ENCODE data around the gene GRK1. TPM values are rescaled to one million over a fixed set of nuclear protein-coding genes. Genes with fewer than 3 reads are reported as not detected.
"Not testable (repeated sequence)": the region's sequence is repeated elsewhere in the genome, so short reads cannot be mapped to it uniquely, and the experiment has no call there.

Gene GRK1
- total and polyA plus RNA-seq, 2 donors = 0.11 to 0.14 TPM

DNA sequence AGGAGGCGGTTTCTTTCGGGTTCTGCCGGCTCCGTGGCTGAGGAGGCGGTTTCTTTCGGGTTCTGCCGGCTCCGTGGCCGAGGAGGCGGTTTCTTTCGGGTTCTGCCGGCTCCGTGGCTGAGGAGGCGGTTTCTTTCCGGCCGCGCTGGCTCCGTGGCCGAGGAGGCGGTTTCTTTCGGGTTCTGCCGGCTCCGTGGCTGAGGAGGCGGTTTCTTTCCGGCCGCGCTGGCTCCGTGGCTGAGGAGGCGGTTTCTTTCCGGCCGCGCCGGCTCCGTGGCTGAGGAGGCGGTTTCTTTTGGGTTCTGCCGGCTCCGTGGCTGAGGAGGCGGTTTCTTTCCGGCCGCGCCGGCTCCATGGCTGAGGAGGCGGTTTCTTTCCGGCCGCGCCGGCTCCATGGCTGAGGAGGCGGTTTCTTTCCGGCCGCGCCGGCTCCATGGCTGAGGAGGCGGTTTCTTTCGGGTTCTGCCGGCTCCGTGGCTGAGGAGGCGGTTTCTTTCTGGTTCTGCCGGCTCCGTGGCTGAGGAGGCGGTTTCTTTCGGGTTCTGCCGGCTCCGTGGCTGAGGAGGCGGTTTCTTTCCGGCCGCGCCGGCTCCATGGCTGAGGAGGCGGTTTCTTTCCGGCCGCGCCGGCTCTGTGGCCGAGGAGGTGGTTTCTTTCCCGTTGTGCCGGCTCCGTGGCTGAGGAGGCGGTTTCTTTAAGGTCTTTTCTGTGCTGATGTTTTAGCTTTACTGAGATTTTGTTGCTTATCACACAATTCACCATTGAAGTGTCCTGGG, 85.4 kb downstream of the GRK1 start:
- not testable (repeated sequence) for DNase-seq (ENCODE audit: low read depth in 6 of 9, low spot score in 9 of 9); H3K4me3 ChIP-seq (ENCODE audit: low read length in 2 of 2); H3K36me3 ChIP-seq (ENCODE audit: control insufficient read depth in 2 of 2, insufficient read depth in 2 of 2, low read length in 1 of 2); H3K4me1 ChIP-seq (ENCODE audit: control insufficient read depth in 2 of 2, insufficient read depth in 2 of 2, low read length in 2 of 2); H3K9me3 ChIP-seq (ENCODE audit: control insufficient read depth in 2 of 2, insufficient read depth in 1 of 2, low read length in 1 of 2); H3K27ac ChIP-seq (ENCODE audit: low read depth in 1 of 2, low read length in 1 of 2)
- peaks cover 0 to 25% of the 10 kb centered on the region in 2 donors for H3K27me3 ChIP-seq (ENCODE audit: control insufficient read depth in 2 of 2, insufficient read depth in 1 of 2, low read length in 1 of 2)
- WGBS = 97% methylated on average over 78 of the region's 78 CpGs

GRCh38 chr13:113753171-113753570, 86.2 kb downstream of the GRK1 start:
- no peak for DNase-seq (ENCODE audit: low read depth in 6 of 9, low spot score in 9 of 9)
- Histone ChIP-seq H3K4me3 (ENCODE audit: low read length in 2 of 2) (no peak overlapping the region), H3K9me3 (ENCODE audit: control insufficient read depth in 2 of 2, insufficient read depth in 1 of 2, low read length in 1 of 2) (peaks cover 0 to 5% of the 10 kb centered on the region in 2 donors), H3K27me3 (ENCODE audit: control insufficient read depth in 2 of 2, insufficient read depth in 1 of 2, low read length in 1 of 2) (peaks cover 2 to 32% of the 10 kb centered on the region in 2 donors), H3K36me3 (ENCODE audit: control insufficient read depth in 2 of 2, insufficient read depth in 2 of 2, low read length in 1 of 2) (no peaks in the 10 kb centered on the region), H3K27ac (ENCODE audit: low read depth in 1 of 2, low read length in 1 of 2) (no peak overlapping the region), H3K4me1 (ENCODE audit: control insufficient read depth in 2 of 2, insufficient read depth in 2 of 2, low read length in 2 of 2) (peaks cover 0 to under 1% of the 10 kb centered on the region in 2 donors)
- 85% methylated on average over 11 of the region's 11 CpGs for whole genome bisulfite sequencing

- WGBS = 80% methylated on average over 7 of the region's 7 CpGs
- DNase-seq (ENCODE audit: low read depth in 6 of 9, low spot score in 9 of 9) = no peak
Observed at GRCh38 chr13:113754242-113754641, 87.2 kb downstream of the GRK1 start.

GRCh38 chr13:113754691-113755090, 87.7 kb downstream of the GRK1 start:
- H3K4me1 ChIP-seq (ENCODE audit: control insufficient read depth in 2 of 2, insufficient read depth in 2 of 2, low read length in 2 of 2) = peaks cover 3 to 12% of the 10 kb centered on the region in 2 donors
- peaks cover 4 to 46% of the 10 kb centered on the region in 2 donors for H3K27me3 ChIP-seq (ENCODE audit: control insufficient read depth in 2 of 2, insufficient read depth in 1 of 2, low read length in 1 of 2)
- no peak for DNase-seq (ENCODE audit: low read depth in 6 of 9, low spot score in 9 of 9)
- H3K9me3 ChIP-seq (ENCODE audit: control insufficient read depth in 2 of 2, insufficient read depth in 1 of 2, low read length in 1 of 2) = peaks cover 0 to 5% of the 10 kb centered on the region in 2 donors
- 92% methylated on average over 15 of the region's 15 CpGs for WGBS
- H3K4me3 ChIP-seq (ENCODE audit: low read length in 2 of 2) = no peak overlapping the region
- H3K36me3 ChIP-seq (ENCODE audit: control insufficient read depth in 2 of 2, insufficient read depth in 2 of 2, low read length in 1 of 2) = no peaks in the 10 kb centered on the region
- no peak overlapping the region for H3K27ac ChIP-seq (ENCODE audit: low read depth in 1 of 2, low read length in 1 of 2)

More at GRCh38 chr13:113754242-113754641, 87.2 kb downstream of the GRK1 start:
- peaks cover 0 to 5% of the 10 kb centered on the region in 2 donors for H3K9me3 ChIP-seq (ENCODE audit: control insufficient read depth in 2 of 2, insufficient read depth in 1 of 2, low read length in 1 of 2)
- H3K27ac ChIP-seq (ENCODE audit: low read depth in 1 of 2, low read length in 1 of 2) = no peak overlapping the region
- H3K4me3 ChIP-seq (ENCODE audit: low read length in 2 of 2) = no peak overlapping the region
- no peaks in the 10 kb centered on the region for H3K36me3 ChIP-seq (ENCODE audit: control insufficient read depth in 2 of 2, insufficient read depth in 2 of 2, low read length in 1 of 2)
- peaks cover 2 to 41% of the 10 kb centered on the region in 2 donors for H3K27me3 ChIP-seq (ENCODE audit: control insufficient read depth in 2 of 2, insufficient read depth in 1 of 2, low read length in 1 of 2)
- H3K4me1 ChIP-seq (ENCODE audit: control insufficient read depth in 2 of 2, insufficient read depth in 2 of 2, low read length in 2 of 2) = peaks cover 3 to 8% of the 10 kb centered on the region in 2 donors

DNA sequence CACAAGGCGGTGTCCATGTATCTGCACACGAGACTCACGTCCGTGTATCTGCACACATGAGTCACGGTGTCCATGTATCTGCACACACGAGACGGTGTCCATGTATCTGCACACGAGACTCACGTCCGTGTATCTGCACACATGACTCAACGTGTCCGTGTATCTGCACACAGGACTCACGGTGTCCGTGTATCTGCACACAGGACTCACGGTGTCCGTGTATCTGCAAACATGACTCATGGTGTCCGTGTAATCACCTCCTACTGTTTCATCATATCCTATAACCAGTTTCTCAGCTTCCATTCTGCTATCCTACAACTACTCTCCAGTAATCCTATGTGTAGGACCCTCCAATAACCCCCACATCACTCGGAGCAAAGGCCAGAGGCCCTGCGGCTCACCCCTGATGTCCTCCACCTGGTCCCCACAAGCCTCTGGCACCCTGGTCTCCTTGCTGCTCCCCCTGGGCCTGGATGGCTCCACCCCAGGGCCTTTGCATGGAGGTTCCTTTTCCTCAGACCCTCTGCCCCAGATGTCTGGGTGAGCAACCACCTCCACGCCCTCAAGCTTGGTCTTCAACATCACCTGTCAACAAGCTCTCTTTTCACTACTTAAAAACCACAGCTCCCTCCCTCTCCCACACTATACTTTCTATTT, 89.5 kb downstream of the GRK1 start:
- H3K36me3 ChIP-seq (ENCODE audit: control insufficient read depth in 2 of 2, insufficient read depth in 2 of 2, low read length in 1 of 2) = no peaks in the 10 kb centered on the region
- H3K4me3 ChIP-seq (ENCODE audit: low read length in 2 of 2) = no peak overlapping the region
- peaks cover 0 to 5% of the 10 kb centered on the region in 2 donors for H3K9me3 ChIP-seq (ENCODE audit: control insufficient read depth in 2 of 2, insufficient read depth in 1 of 2, low read length in 1 of 2)
- WGBS = 92% methylated on average over 20 of the region's 20 CpGs
- DNase-seq (ENCODE audit: low read depth in 6 of 9, low spot score in 9 of 9) = no peak
- no peak overlapping the region for H3K27ac ChIP-seq (ENCODE audit: low read depth in 1 of 2, low read length in 1 of 2)
- H3K4me1 ChIP-seq (ENCODE audit: control insufficient read depth in 2 of 2, insufficient read depth in 2 of 2, low read length in 2 of 2) = peaks cover 3 to 15% of the 10 kb centered on the region in 2 donors
- H3K27me3 ChIP-seq (ENCODE audit: control insufficient read depth in 2 of 2, insufficient read depth in 1 of 2, low read length in 1 of 2) = peaks cover 14 to 65% of the 10 kb centered on the region in 2 donors

GRCh38 chr13:113758651-113759524, 91.9 kb downstream of the GRK1 start, which contains the start of gene TMEM255B:
Gene TMEM255B, plus strand, starts transcription at chr13:113759226. Its CDS starts 44 bp downstream, at chr13:113759270.
- DNase-seq (ENCODE audit: low read depth in 6 of 9, low spot score in 9 of 9) = peak in 6 of 9 donors; percentile 40 to 79 (median 55)
- Histone ChIP-seq H3K9me3 (ENCODE audit: control insufficient read depth in 2 of 2, insufficient read depth in 1 of 2, low read length in 1 of 2) (no peaks in the 10 kb centered on the region), H3K27ac (ENCODE audit: low read depth in 1 of 2, low read length in 1 of 2) (peak within 1 kb of the TSS in 1 of 2 donors; percentile 48), H3K27me3 (ENCODE audit: control insufficient read depth in 2 of 2, insufficient read depth in 1 of 2, low read length in 1 of 2) (peaks cover 16 to 73% of the 10 kb centered on the region in 2 donors), H3K4me1 (ENCODE audit: control insufficient read depth in 2 of 2, insufficient read depth in 2 of 2, low read length in 2 of 2) (peaks cover 3 to 15% of the 10 kb centered on the region in 2 donors), H3K36me3 (ENCODE audit: control insufficient read depth in 2 of 2, insufficient read depth in 2 of 2, low read length in 1 of 2) (no peaks in the 10 kb centered on the region), H3K4me3 (ENCODE audit: low read length in 2 of 2) (peak within 1 kb of the TSS; percentile 48 to 56)
- WGBS = under 1% methylated on average over 80 of the region's 80 CpGs

- no peaks in the 10 kb centered on the region for H3K36me3 ChIP-seq (ENCODE audit: control insufficient read depth in 2 of 2, insufficient read depth in 2 of 2, low read length in 1 of 2)
- H3K27me3 ChIP-seq (ENCODE audit: control insufficient read depth in 2 of 2, insufficient read depth in 1 of 2, low read length in 1 of 2) = peaks cover 16 to 74% of the 10 kb centered on the region in 2 donors
- peaks cover 3 to 15% of the 10 kb centered on the region in 2 donors for H3K4me1 ChIP-seq (ENCODE audit: control insufficient read depth in 2 of 2, insufficient read depth in 2 of 2, low read length in 2 of 2)
- H3K9me3 ChIP-seq (ENCODE audit: control insufficient read depth in 2 of 2, insufficient read depth in 1 of 2, low read length in 1 of 2) = no peaks in the 10 kb centered on the region
- 3% methylated on average over 26 of the region's 26 CpGs for WGBS
- no peak for DNase-seq (ENCODE audit: low read depth in 6 of 9, low spot score in 9 of 9)
- H3K4me3 ChIP-seq (ENCODE audit: low read length in 2 of 2) = peak overlapping the region; percentile 29 to 56
- no peak overlapping the region for H3K27ac ChIP-seq (ENCODE audit: low read depth in 1 of 2, low read length in 1 of 2)
Observed at GRCh38 chr13:113759525-113760137, 92.6 kb downstream of the GRK1 start.

DNA sequence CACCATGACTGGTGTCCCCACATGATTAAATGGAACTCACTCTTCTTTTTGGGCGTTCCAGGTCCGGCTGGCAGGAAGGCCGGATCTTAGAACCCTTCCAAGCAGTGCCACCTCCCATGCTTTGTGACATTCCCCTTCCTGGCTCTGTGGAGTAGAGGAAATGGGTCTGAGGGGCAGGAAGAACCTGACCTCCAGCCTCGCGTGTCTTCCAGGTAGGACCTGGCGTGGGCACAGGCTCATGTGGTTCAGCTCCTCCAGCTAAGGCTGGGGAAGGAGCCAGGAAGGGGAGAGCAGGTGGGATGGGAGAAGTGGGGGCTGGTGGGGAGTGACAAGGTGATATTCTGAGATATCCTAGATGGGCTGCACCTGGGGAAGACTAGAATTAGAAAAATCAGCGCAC, 94.1 kb downstream of the GRK1 start:
- H3K36me3 ChIP-seq (ENCODE audit: control insufficient read depth in 2 of 2, insufficient read depth in 2 of 2, low read length in 1 of 2) = no peaks in the 10 kb centered on the region
- WGBS = 78% methylated on average over 7 of the region's 7 CpGs
- H3K4me1 ChIP-seq (ENCODE audit: control insufficient read depth in 2 of 2, insufficient read depth in 2 of 2, low read length in 2 of 2) = peaks cover 3 to 15% of the 10 kb centered on the region in 2 donors
- no peak overlapping the region for H3K4me3 ChIP-seq (ENCODE audit: low read length in 2 of 2)
- DNase-seq (ENCODE audit: low read depth in 6 of 9, low spot score in 9 of 9) = no peak
- H3K27ac ChIP-seq (ENCODE audit: low read depth in 1 of 2, low read length in 1 of 2) = no peak overlapping the region
- H3K9me3 ChIP-seq (ENCODE audit: control insufficient read depth in 2 of 2, insufficient read depth in 1 of 2, low read length in 1 of 2) = no peaks in the 10 kb centered on the region
- H3K27me3 ChIP-seq (ENCODE audit: control insufficient read depth in 2 of 2, insufficient read depth in 1 of 2, low read length in 1 of 2) = peaks cover 16 to 73% of the 10 kb centered on the region in 2 donors
